Calu3 (cell line): ENCODE measurements around the gene LDB1. TPM values are rescaled to one million over a fixed set of nuclear protein-coding genes. Genes with fewer than 3 reads are reported as not detected.
A peak's percentile ranks its signal among the peaks of the same experiment; 100 is the strongest.

ENCODE experiments used
- BruUV-seq: library from RNA; stranded (reverse); fragments of 400-500 nt; replicated peaks from 2 replicates; lab custom pipeline; 2021; lab: Mats Ljungman, UMichigan
- CTCF ChIA-PET: fragments of 300-600 bp; sonication (Branson Sonifier 250); formaldehyde crosslinking; loops from one replicate; lab custom pipeline; 2022; ENCODE audit warnings: antibody characterized with exemption; lab: Charles Lee
- DNase-seq: peaks from one replicate; pipeline ENCODE4 v3.0.0; 2022
- H3K27ac Mint-ChIP-seq: one replicate; pipeline ENCODE4 v1.8.0; 2022; ENCODE audit warnings: mixed read lengths; ENCODE audit not compliant: unreplicated experiment
- H3K27me3 Mint-ChIP-seq: one replicate; pipeline ENCODE4 v1.8.0; 2022; ENCODE audit warnings: mixed read lengths; ENCODE audit not compliant: unreplicated experiment
- H3K36me3 Mint-ChIP-seq: one replicate; pipeline ENCODE4 v1.8.0; 2022; ENCODE audit warnings: mild to moderate bottlenecking, moderate library complexity, mixed read lengths; ENCODE audit not compliant: insufficient read depth, unreplicated experiment
- H3K4me1 Mint-ChIP-seq: one replicate; pipeline ENCODE4 v1.8.0; 2022; ENCODE audit warnings: mild to moderate bottlenecking, low read depth, mixed read lengths; ENCODE audit not compliant: unreplicated experiment
- H3K4me3 Mint-ChIP-seq: one replicate; pipeline ENCODE4 v1.8.0; 2022; ENCODE audit warnings: mild to moderate bottlenecking, low read depth, moderate library complexity, mixed read lengths; ENCODE audit not compliant: unreplicated experiment
- H3K9me3 Mint-ChIP-seq: one replicate; pipeline ENCODE4 v1.8.0; 2022; ENCODE audit warnings: low read depth, mixed read lengths; ENCODE audit not compliant: unreplicated experiment
- CTCF ChIP-seq: fragments of 200-600 bp; IDR thresholded peaks from one replicate; pipeline ENCODE4 v1.8.0; 2022; ENCODE audit warnings: antibody characterized with exemption; ENCODE audit not compliant: unreplicated experiment
- intact Hi-C: fragments of 100-400 bp; cut with micrococcal nuclease; formaldehyde crosslinking; loops from one replicate; pipeline ENCODE4 v1.10.0; 2022; ENCODE audit not compliant: unreplicated experiment
- total RNA-seq: library from RNA; stranded (reverse); gene quantifications from 2 replicates; pipeline ENCODE4 v1.2.3, GENCODE V29; 2022

Gene LDB1
- total RNA-seq, 1 experiment from 2014 or later: 27.5 TPM

- TF ChIP-seq CTCF: no peak
- no TSS peak for BruUV-seq
- Mint-ChIP-seq H3K36me3 (peaks cover 64% of the 10 kb centered on the region), H3K4me1 (no peaks in the 10 kb centered on the region), H3K27me3 (no peaks in the 10 kb centered on the region), H3K9me3 (no peaks in the 10 kb centered on the region), H3K4me3 (no peak overlapping the region), H3K27ac (peak overlapping the region; percentile 68)
- intact Hi-C loops: no loop called here
- CTCF ChIA-PET: no interaction called here
- DNase-seq: no peak
Observed at GRCh38 chr10:102141583-102142107, 21.5 kb upstream of the LDB1 start.

DNA sequence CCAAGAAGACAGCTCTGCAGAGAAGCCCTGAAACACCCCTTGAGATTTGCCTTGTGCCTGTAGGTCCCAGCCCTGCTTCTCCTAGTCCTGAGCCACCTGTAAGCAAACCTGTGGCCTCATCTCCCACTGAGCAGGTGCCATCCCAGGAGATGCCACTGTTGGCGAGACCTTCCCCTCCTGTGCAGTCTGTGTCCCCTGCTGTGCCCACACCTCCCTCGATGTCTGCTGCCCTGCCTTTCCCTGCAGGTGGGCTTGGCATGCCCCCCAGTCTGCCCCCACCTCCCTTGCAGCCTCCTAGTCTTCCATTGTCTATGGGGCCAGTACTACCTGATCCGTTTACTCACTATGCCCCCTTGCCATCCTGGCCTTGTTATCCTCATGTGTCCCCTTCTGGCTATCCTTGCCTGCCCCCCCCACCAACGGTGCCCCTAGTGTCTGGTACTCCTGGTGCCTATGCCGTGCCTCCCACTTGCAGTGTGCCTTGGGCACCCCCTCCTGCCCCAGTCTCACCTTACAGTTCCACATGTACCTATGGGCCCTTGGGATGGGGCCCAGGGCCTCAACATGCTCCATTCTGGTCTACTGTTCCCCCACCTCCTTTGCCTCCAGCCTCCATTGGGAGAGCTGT is 20.9 kb upstream of the LDB1 start:
- no TSS peak for BruUV-seq
- no peak for TF ChIP-seq CTCF
- intact Hi-C loops: no loop called here
- peaks cover 64% of the 10 kb centered on the region for H3K36me3 Mint-ChIP-seq
- peaks cover 2% of the 10 kb centered on the region for H3K4me1 Mint-ChIP-seq
- CTCF ChIA-PET: no interaction called here
- H3K27me3 Mint-ChIP-seq: no peaks in the 10 kb centered on the region
- H3K9me3 Mint-ChIP-seq: no peaks in the 10 kb centered on the region
- DNase-seq: no peak
- H3K27ac Mint-ChIP-seq: peak overlapping the region; percentile 68
- no peak overlapping the region for H3K4me3 Mint-ChIP-seq

- no TSS peak for BruUV-seq
- Mint-ChIP-seq H3K27ac (no peak overlapping the region), H3K27me3 (no peaks in the 10 kb centered on the region), H3K4me3 (no peak overlapping the region), H3K9me3 (no peaks in the 10 kb centered on the region), H3K4me1 (peaks cover 10% of the 10 kb centered on the region), H3K36me3 (peaks cover 59% of the 10 kb centered on the region)
- DNase-seq: no peak
- intact Hi-C loops: no loop called here
- no peak for TF ChIP-seq CTCF
- CTCF ChIA-PET: no interaction called here
Observed at GRCh38 chr10:102140218-102140617, 20.1 kb upstream of the LDB1 start.

DNA sequence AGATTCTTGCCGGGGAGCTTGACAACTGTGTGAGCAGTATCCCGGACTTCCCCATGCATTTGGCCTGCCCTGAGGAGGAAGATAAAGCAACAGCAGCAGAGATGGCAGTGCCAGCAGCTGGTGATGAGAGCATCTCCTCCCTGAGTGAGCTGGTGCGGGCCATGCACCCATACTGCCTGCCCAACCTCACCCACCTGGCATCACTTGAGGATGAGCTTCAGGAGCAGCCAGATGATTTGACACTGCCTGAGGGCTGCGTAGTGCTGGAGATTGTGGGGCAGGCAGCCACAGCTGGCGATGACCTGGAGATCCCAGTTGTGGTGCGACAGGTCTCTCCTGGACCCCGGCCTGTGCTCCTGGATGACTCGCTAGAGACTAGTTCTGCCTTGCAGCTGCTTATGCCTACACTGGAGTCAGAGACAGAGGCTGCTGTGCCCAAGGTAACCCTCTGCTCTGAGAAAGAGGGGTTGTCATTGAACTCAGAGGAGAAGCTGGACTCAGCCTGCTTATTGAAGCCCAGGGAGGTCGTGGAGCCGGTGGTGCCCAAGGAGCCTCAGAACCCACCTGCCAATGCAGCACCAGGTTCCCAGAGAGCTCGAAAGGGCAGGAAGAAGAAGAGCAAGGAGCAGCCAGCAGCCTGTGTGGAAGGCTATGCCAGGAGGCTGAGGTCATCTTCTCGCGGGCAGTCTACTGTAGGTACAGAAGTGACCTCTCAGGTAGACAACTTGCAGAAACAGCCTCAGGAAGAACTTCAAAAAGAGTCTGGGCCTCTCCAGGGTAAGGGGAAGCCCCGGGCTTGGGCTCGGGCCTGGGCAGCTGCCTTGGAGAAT is 19.3 kb upstream of the LDB1 start:
- intact Hi-C loops: no loop called here
- DNase-seq: no peak
- no peak overlapping the region for H3K4me3 Mint-ChIP-seq
- no TSS peak for BruUV-seq
- H3K9me3 Mint-ChIP-seq: no peaks in the 10 kb centered on the region
- TF ChIP-seq CTCF: no peak
- H3K36me3 Mint-ChIP-seq: peaks cover 55% of the 10 kb centered on the region
- H3K27me3 Mint-ChIP-seq: no peaks in the 10 kb centered on the region
- H3K27ac Mint-ChIP-seq: no peak overlapping the region
- peaks cover 17% of the 10 kb centered on the region for H3K4me1 Mint-ChIP-seq
- CTCF ChIA-PET: no interaction called here
